GM23338 (cell line): ENCODE measurements around the gene SPATA20. TPM values are rescaled to one million over a fixed set of nuclear protein-coding genes. Genes with fewer than 3 reads are reported as not detected.

Experiments
- ATAC-seq: fragments of 200-7000 bp; cut with Tn5 transposase; 3 replicates; pipeline ENCODE4 v1.9.1; 2020
- DNase-seq: peaks from one replicate; pipeline ENCODE4 v3.0.0-alpha.2; 2015; ENCODE audit warnings: low spot score
- H2AFZ ChIP-seq: fragments of 200-600 bp; sonication (generic); 2 replicates; pipeline ENCODE4 v1.8.0; 2016; ENCODE audit warnings: antibody characterized with exemption, mild to moderate bottlenecking, moderate library complexity
- H3F3A ChIP-seq: fragments of 200-600 bp; sonication (generic); replicated peaks from 2 replicates; pipeline ENCODE4 v1.8.0; 2017; ENCODE audit warnings: antibody characterized with exemption, mixed run types, low read depth
- H3K27ac ChIP-seq: fragments of 200-600 bp; sonication (generic); 2 replicates; pipeline ENCODE4 v1.6.1; 2016; ENCODE audit warnings: low read depth
- H3K27me3 ChIP-seq: fragments of 200-600 bp; sonication (generic); 2 replicates; pipeline ENCODE4 v1.8.0; 2016; ENCODE audit warnings: mild to moderate bottlenecking, mixed run types, moderate library complexity; ENCODE audit not compliant: insufficient read depth
- H3K36me3 ChIP-seq: fragments of 200-600 bp; sonication (generic); 2 replicates; pipeline ENCODE4 v1.8.0; 2016; ENCODE audit warnings: mild to moderate bottlenecking; ENCODE audit not compliant: insufficient read depth
- H3K4me1 ChIP-seq: fragments of 200-600 bp; sonication (generic); 2 replicates; pipeline ENCODE4 v1.8.0; 2016; ENCODE audit warnings: mild to moderate bottlenecking, moderate library complexity; ENCODE audit not compliant: insufficient read depth
- H3K4me2 ChIP-seq: fragments of 200-600 bp; sonication (generic); 2 replicates; pipeline ENCODE4 v1.7.1; 2017; ENCODE audit warnings: mixed run types
- H3K4me3 ChIP-seq: fragments of 200-600 bp; sonication (generic); 2 replicates; pipeline ENCODE4 v1.6.1; 2016; ENCODE audit warnings: mixed run types
- H3K79me2 ChIP-seq: fragments of 200-600 bp; sonication (generic); replicated peaks from 2 replicates; pipeline ENCODE4 v1.8.0; 2017; ENCODE audit warnings: mild to moderate bottlenecking; ENCODE audit not compliant: insufficient read depth
- H3K9me2 ChIP-seq: fragments of 200-600 bp; sonication (generic); 2 replicates; pipeline ENCODE4 v1.8.0; 2017; ENCODE audit not compliant: insufficient read depth
- H4K20me1 ChIP-seq: fragments of 200-600 bp; sonication (generic); replicated peaks from 2 replicates; pipeline ENCODE4 v1.8.0; 2017; ENCODE audit warnings: mild to moderate bottlenecking; ENCODE audit not compliant: insufficient read depth
- H3K27ac Mint-ChIP-seq: 2 replicates; pipeline ENCODE4 v1.8.0; 2020; ENCODE audit warnings: inconsistent platforms, mild to moderate bottlenecking, moderate library complexity, mixed read lengths
- H3K27me3 Mint-ChIP-seq: 3 replicates; pipeline ENCODE4 v1.8.0; 2022; ENCODE audit warnings: low read depth, mild to moderate bottlenecking, moderate library complexity, mixed read lengths, inconsistent platforms; ENCODE audit not compliant: insufficient read depth, poor library complexity
- H3K36me3 Mint-ChIP-seq: 3 replicates; pipeline ENCODE4 v1.8.0; 2021; ENCODE audit warnings: low read depth, mild to moderate bottlenecking, inconsistent platforms, moderate library complexity, mixed read lengths
- H3K4me1 Mint-ChIP-seq: 3 replicates; pipeline ENCODE4 v1.8.0; 2020; ENCODE audit warnings: mild to moderate bottlenecking, inconsistent platforms, mixed read lengths
- H3K4me3 Mint-ChIP-seq: 3 replicates; pipeline ENCODE4 v1.8.0; 2021; ENCODE audit warnings: moderate library complexity, mild to moderate bottlenecking, inconsistent platforms, mixed read lengths
- H3K9me3 Mint-ChIP-seq: 3 replicates; pipeline ENCODE4 v1.8.0; 2020; ENCODE audit warnings: moderate library complexity, mild to moderate bottlenecking, inconsistent platforms, mixed read lengths
- CREB1 ChIP-seq: fragments of 250-450 bp; sonication (Bioruptor Pico); IDR thresholded peaks from 2 replicates; pipeline ENCODE4 v1.5.0; 2020; ENCODE audit warnings: low read depth, mild to moderate bottlenecking, moderate library complexity
- CTCF ChIP-seq, 2 experiments: fragments of 200-600 bp in 1 of 2; sonication (generic) in 1 of 2; conservative IDR thresholded peaks; 2 replicates each; pipeline versions ENCODE4 v1.5.1 to v1.6.1; 2016 to 2017; ENCODE audit warnings: antibody characterized with exemption in 2 of 2, low read depth in 2 of 2, mild to moderate bottlenecking in 2 of 2, moderate library complexity in 1 of 2
- JUNB ChIP-seq: IDR thresholded peaks from one replicate; pipeline ENCODE4 v1.6.1; 2016; ENCODE audit warnings: antibody characterized with exemption; ENCODE audit not compliant: unreplicated experiment
- NANOG ChIP-seq: IDR thresholded peaks from 2 replicates; pipeline ENCODE4 v1.6.1; 2016; ENCODE audit warnings: antibody characterized with exemption, borderline replicate concordance
- POLR2AphosphoS5 ChIP-seq: IDR thresholded peaks from 2 replicates; pipeline ENCODE4 v1.6.1; 2016; ENCODE audit warnings: antibody characterized with exemption, low read depth
- STAT1 ChIP-seq: IDR thresholded peaks from one replicate; pipeline ENCODE4 v1.6.1; 2016; ENCODE audit warnings: antibody characterized with exemption; ENCODE audit not compliant: unreplicated experiment
- ZNF114 ChIP-seq: fragments of 250-450 bp; sonication (Bioruptor Pico); IDR thresholded peaks from 2 replicates; pipeline ENCODE4 v1.5.0; 2020; ENCODE audit warnings: mild to moderate bottlenecking, moderate library complexity
- ZNF331 ChIP-seq: fragments of 250-450 bp; sonication (Bioruptor Pico); IDR thresholded peaks from 2 replicates; pipeline ENCODE4 v1.5.0; 2020; ENCODE audit warnings: low read depth, mild to moderate bottlenecking, moderate library complexity
- polyA plus RNA-seq: library from polyadenylated mRNA; unstranded; fragments of >200 nt; fragmentation: Nextera tagmentation; extraction: Ambion mirVana; gene quantifications from 2 replicates; pipeline ENCODE4 v1.2.1, GENCODE V29; 2016
- total RNA-seq: library from RNA; depleted of rRNA; stranded (reverse); fragments of >200 nt; shearing (Covaris generic); gene quantifications from 2 replicates; pipeline ENCODE4 v1.2.3, GENCODE V29; 2014
- TF ChIP-seq, protein P1 (sequence below): IDR thresholded peaks from one replicate; pipeline ENCODE4 v1.6.1; 2018; ENCODE audit warnings: antibody characterized with exemption; ENCODE audit not compliant: unreplicated experiment

SPATA20 gene
- total and polyA plus RNA-seq, 2 experiments from 2014 or later = 13.8 to 32.7 TPM

DNA sequence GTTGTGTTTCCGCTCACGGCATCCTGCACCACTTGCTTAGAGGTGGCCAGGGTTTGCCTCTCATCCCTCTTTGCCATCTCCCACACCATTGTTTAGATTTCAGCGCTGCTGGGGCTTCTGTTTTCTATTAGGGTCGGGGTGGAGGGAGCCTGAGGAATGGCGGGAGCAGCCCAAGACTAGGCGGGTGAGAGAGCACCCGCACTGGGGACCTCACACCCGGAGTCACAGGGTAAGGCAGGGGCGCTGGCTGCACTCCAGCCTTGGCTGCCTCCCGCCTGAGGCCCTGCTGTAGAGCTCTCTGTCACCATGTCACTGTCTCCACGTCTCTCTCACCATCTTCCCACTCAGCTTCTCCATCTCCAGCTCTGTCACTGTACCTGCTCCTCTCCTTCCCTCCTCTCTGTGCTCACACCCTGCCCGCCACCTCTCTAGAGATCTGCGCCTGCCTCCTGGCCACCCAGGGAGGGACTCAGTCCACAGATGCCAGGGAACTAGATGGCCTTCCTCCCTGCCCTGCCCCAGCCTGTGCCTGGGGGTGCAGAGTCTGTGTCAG, 54.9 kb downstream of the SPATA20 start:
- no peaks in the 10 kb centered on the region for H3F3A ChIP-seq
- no peaks in the 10 kb centered on the region for H3K36me3 Mint-ChIP-seq
- H3K27ac ChIP-seq = no peak overlapping the region
- H3K4me2 ChIP-seq = no peak overlapping the region
- no peaks in the 10 kb centered on the region for H3K27me3 ChIP-seq
- TF ChIP-seq NANOG (no peak), ZNF114 (CRISPR knock-in tag) (no peak), ZNF331 (no peak), STAT1 (no peak), JUNB (no peak), CREB1 (CRISPR knock-in tag) (no peak), POLR2AphosphoS5 (no peak), CTCF (conservative IDR thresholded peaks at IDR 0.05; ENCODE audit: low read depth in 2 of 2) (no peak)
- TF ChIP-seq, protein P1, sequence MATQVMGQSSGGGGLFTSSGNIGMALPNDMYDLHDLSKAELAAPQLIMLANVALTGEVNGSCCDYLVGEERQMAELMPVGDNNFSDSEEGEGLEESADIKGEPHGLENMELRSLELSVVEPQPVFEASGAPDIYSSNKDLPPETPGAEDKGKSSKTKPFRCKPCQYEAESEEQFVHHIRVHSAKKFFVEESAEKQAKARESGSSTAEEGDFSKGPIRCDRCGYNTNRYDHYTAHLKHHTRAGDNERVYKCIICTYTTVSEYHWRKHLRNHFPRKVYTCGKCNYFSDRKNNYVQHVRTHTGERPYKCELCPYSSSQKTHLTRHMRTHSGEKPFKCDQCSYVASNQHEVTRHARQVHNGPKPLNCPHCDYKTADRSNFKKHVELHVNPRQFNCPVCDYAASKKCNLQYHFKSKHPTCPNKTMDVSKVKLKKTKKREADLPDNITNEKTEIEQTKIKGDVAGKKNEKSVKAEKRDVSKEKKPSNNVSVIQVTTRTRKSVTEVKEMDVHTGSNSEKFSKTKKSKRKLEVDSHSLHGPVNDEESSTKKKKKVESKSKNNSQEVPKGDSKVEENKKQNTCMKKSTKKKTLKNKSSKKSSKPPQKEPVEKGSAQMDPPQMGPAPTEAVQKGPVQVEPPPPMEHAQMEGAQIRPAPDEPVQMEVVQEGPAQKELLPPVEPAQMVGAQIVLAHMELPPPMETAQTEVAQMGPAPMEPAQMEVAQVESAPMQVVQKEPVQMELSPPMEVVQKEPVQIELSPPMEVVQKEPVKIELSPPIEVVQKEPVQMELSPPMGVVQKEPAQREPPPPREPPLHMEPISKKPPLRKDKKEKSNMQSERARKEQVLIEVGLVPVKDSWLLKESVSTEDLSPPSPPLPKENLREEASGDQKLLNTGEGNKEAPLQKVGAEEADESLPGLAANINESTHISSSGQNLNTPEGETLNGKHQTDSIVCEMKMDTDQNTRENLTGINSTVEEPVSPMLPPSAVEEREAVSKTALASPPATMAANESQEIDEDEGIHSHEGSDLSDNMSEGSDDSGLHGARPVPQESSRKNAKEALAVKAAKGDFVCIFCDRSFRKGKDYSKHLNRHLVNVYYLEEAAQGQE = no peak
- H3K4me1 Mint-ChIP-seq = peaks cover 22% of the 10 kb centered on the region
- peaks cover 16% of the 10 kb centered on the region for H3K27me3 Mint-ChIP-seq
- H3K36me3 ChIP-seq = no peaks in the 10 kb centered on the region
- H3K27ac Mint-ChIP-seq = no peak overlapping the region
- no peak for ATAC-seq
- H3K9me3 Mint-ChIP-seq = no peaks in the 10 kb centered on the region; the same call in 1 of the 3 replicates
- H3K4me3 ChIP-seq = no peak overlapping the region
- H3K9me2 ChIP-seq = no peaks in the 10 kb centered on the region
- no peaks in the 10 kb centered on the region for H4K20me1 ChIP-seq
- H2AFZ ChIP-seq = no peak overlapping the region
- no peak overlapping the region for H3K4me3 Mint-ChIP-seq
- DNase-seq = no peak
- H3K4me1 ChIP-seq = no peaks in the 10 kb centered on the region
- no peaks in the 10 kb centered on the region for H3K79me2 ChIP-seq

- ATAC-seq (no peak), DNase-seq (no peak)
- Mint-ChIP-seq H3K27me3 (peaks cover 18% of the 10 kb centered on the region), H3K9me3 (no peaks in the 10 kb centered on the region; the same call in 1 of the 3 replicates), H3K36me3 (no peaks in the 10 kb centered on the region), H3K4me3 (no peak overlapping the region), H3K27ac (no peak overlapping the region), H3K4me1 (peaks cover 24% of the 10 kb centered on the region)
- Histone ChIP-seq H3F3A (no peaks in the 10 kb centered on the region), H3K9me2 (no peaks in the 10 kb centered on the region), H2AFZ (no peak overlapping the region), H3K27ac (no peak overlapping the region), H3K4me2 (no peak overlapping the region), H3K27me3 (no peaks in the 10 kb centered on the region), H4K20me1 (no peaks in the 10 kb centered on the region), H3K79me2 (no peaks in the 10 kb centered on the region), H3K4me1 (no peaks in the 10 kb centered on the region), H3K36me3 (no peaks in the 10 kb centered on the region), H3K4me3 (no peak overlapping the region)
- no peak for TF ChIP-seq CTCF (conservative IDR thresholded peaks at IDR 0.05; ENCODE audit: low read depth in 2 of 2)
- no peak for TF ChIP-seq JUNB
These were observed 55.9 kb downstream of the SPATA20 start for GRCh38 chr17:50602836-50603235.
